ENCODE measurements around the gene BLVRA.
"Not testable (repeated sequence)": the region's sequence is repeated elsewhere in the genome, so short reads cannot be mapped to it uniquely, and the experiment has no call there.

The BLVRA gene

GRCh38 chr7:43823941-43824340, 65.5 kb downstream of the BLVRA start:
- DNase-seq (ENCODE audit: low spot score): no peak
- Histone ChIP-seq H3K4me3 (no peak overlapping the region), H3K27ac (no peak overlapping the region)
- TF ChIP-seq, protein P1, sequence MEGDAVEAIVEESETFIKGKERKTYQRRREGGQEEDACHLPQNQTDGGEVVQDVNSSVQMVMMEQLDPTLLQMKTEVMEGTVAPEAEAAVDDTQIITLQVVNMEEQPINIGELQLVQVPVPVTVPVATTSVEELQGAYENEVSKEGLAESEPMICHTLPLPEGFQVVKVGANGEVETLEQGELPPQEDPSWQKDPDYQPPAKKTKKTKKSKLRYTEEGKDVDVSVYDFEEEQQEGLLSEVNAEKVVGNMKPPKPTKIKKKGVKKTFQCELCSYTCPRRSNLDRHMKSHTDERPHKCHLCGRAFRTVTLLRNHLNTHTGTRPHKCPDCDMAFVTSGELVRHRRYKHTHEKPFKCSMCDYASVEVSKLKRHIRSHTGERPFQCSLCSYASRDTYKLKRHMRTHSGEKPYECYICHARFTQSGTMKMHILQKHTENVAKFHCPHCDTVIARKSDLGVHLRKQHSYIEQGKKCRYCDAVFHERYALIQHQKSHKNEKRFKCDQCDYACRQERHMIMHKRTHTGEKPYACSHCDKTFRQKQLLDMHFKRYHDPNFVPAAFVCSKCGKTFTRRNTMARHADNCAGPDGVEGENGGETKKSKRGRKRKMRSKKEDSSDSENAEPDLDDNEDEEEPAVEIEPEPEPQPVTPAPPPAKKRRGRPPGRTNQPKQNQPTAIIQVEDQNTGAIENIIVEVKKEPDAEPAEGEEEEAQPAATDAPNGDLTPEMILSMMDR (IDR thresholded peaks at IDR 0.05): no peak

- H3K4me3 ChIP-seq; H3K27ac ChIP-seq; DNase-seq (ENCODE audit: low spot score): not testable (repeated sequence)
Observed at GRCh38 chr7:43824513-43824912, 66.0 kb downstream of the BLVRA start.

DNA sequence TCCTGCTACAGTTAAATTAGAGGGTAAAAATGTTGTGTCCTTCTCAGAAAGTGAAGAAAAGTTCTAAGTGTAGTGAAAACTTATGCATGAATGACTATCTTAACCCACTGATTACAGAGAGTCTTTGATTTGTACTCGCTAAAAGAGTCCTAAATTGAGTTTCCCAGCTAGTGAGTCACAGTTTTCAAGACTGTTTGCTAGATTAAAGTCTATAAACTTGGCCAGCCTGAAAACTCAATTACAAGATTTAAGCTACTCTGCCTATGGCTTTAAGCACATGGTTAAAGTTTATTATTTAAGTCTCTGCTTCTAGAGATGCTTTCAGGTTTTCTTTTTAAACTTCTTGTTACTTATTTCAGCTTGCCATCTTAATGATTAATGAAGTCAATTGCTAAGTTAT, 66.5 kb downstream of the BLVRA start:
- no peak for DNase-seq (ENCODE audit: low spot score)
- TF ChIP-seq, protein P1 (IDR thresholded peaks at IDR 0.05): no peak
- Histone ChIP-seq H3K4me3 (no peak overlapping the region), H3K27ac (no peak overlapping the region)

DNA sequence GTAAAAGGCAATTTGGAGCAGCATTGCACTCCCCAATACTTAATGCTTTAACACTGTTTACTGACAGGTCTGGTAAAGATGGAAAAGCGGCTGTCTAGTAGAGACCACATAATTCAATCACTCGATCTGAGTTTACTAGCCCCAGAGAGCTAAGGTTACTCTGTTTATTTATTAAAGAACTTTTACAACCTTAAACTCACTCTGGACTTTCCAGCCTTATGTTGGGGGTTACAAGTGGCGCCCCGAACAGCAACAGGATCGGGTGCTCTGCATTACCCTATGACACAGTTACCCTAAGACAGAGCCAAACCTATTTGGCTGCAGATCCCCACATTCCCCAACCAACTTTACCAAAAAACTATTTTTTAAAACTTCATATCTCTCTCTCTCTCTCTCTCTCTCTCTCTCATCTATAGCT, 66.9 kb downstream of the BLVRA start:
- DNase-seq (ENCODE audit: low spot score): no peak
- Histone ChIP-seq H3K27ac (no peak overlapping the region), H3K4me3 (no peak overlapping the region)
- TF ChIP-seq, protein P1 (IDR thresholded peaks at IDR 0.05): no peak

- not testable (repeated sequence) for H3K27ac ChIP-seq; H3K4me3 ChIP-seq; DNase-seq (ENCODE audit: low spot score)
Observed at GRCh38 chr7:43830917-43831316, 72.4 kb downstream of the BLVRA start.

GRCh38 chr7:43834463-43835251, 76.2 kb downstream of the BLVRA start:
- TF ChIP-seq, protein P1 (IDR thresholded peaks at IDR 0.05): no peak
- Histone ChIP-seq H3K4me3 (peak overlapping the region; percentile 33), H3K27ac (no peak overlapping the region)
- DNase-seq (ENCODE audit: low spot score): no peak

GRCh38 chr7:43838201-43838658, 79.8 kb downstream of the BLVRA start:
- no peak for DNase-seq (ENCODE audit: low spot score)
- Histone ChIP-seq H3K4me3 (no peak overlapping the region), H3K27ac (no peak overlapping the region)
- TF ChIP-seq, protein P1 (IDR thresholded peaks at IDR 0.05): no peak

GRCh38 chr7:43843296-43843695, 84.8 kb downstream of the BLVRA start:
- no peak for DNase-seq (ENCODE audit: low spot score)
- Histone ChIP-seq H3K27ac (no peak overlapping the region), H3K4me3 (no peak overlapping the region)
- TF ChIP-seq, protein P1 (IDR thresholded peaks at IDR 0.05): no peak

Measured in coronary artery (tissue), 2 donors.